ENCODE data around the gene MYO7B.

GRCh38 chr2:127604986-127605385, 69.5 kb downstream of the MYO7B start:
- TF ChIP-seq RBM39 (optimal IDR thresholded peaks at IDR 0.05; ENCODE audit: low read depth, low read length) (no peak), HCFC1 (IDR thresholded peaks at IDR 0.05; ENCODE audit: low read depth, low read length) (no peak), NR3C1 (CRISPR knock-in tag; IDR thresholded peaks at IDR 0.05) (no peak), ZNF449 (CRISPR knock-in tag; IDR thresholded peaks at IDR 0.05) (no peak), CTCF (IDR thresholded peaks at IDR 0.05 in 2 of 3, conservative IDR thresholded peaks at IDR 0.05 in 1 of 3; ENCODE audit: insufficient read depth in 2 of 3, low read depth in 1 of 3, low read length in 3 of 3) (no peak), CBX5 (IDR thresholded peaks at IDR 0.05; ENCODE audit: borderline replicate concordance, low read depth) (no peak), FOXA1 (IDR thresholded peaks at IDR 0.05; ENCODE audit: borderline replicate concordance) (no peak), GABPB1 (CRISPR knock-in tag; IDR thresholded peaks at IDR 0.05) (no peak), POLR2A (conservative IDR thresholded peaks at IDR 0.05) (no peak), MAX (CRISPR knock-in tag; IDR thresholded peaks at IDR 0.05) (no peak), LARP7 (IDR thresholded peaks at IDR 0.05) (no peak), ZNF395 (CRISPR knock-in tag; IDR thresholded peaks at IDR 0.05) (no peak)

All from K562 (cell line).